Measurements from ENCODE around the gene BEND5. TPM values are rescaled to one million over a fixed set of nuclear protein-coding genes. Genes with fewer than 3 reads are reported as not detected.

BEND5 gene, protein sequence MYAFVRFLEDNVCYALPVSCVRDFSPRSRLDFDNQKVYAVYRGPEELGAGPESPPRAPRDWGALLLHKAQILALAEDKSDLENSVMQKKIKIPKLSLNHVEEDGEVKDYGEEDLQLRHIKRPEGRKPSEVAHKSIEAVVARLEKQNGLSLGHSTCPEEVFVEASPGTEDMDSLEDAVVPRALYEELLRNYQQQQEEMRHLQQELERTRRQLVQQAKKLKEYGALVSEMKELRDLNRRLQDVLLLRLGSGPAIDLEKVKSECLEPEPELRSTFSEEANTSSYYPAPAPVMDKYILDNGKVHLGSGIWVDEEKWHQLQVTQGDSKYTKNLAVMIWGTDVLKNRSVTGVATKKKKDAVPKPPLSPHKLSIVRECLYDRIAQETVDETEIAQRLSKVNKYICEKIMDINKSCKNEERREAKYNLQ
- 10 to 100 TPM in 1 of 4 donors, 1 to 10 TPM in 3; 4.1 to 13.9 (median 8.1) TPM for total RNA-seq

DNA sequence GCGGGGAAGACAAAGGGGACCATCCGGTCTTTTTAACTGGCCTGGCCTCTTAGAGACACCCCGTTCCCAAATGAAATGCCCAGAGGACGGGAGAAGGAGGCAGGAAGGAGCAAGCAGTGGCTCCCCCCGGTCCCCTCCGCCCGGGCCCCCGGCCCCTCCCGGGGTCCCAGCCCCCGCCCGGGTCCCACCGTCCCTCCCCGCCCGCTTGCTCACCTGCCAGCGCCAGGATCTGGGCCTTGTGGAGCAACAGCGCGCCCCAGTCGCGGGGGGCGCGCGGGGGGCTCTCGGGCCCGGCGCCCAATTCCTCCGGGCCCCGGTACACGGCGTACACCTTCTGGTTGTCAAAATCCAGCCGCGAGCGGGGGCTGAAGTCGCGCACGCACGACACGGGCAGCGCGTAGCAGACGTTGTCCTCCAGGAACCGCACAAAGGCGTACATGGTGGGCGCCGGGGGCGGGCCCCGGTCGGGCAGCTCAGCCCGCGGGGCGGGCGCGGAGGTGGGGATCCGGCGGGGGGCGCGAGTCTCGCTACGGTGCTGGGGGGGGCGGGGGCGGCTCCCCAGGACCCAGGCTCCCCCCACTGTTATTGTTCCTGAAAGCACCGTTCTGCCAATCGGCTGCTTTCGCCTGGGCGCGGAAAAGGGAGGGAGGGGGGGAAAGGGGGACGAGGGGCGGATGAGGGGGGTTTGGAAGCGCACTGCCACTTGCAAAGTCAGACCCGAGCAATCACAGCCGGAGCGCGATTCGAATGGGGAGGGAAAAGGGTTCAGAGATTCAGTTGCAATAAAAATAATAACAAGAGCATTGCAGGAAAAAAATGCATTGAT, at the start of gene BEND5:
TSS of gene BEND5 (minus strand) at position 499 of the 826 bp plus-strand sequence. CDS start at position 439, 60 bp downstream.
- Histone ChIP-seq H3K36me3 (no peaks in the 10 kb centered on the region), H3K27me3 (no peaks in the 10 kb centered on the region), H3K4me3 (peak within 1 kb of the TSS; percentile 50 to 95), H3K4me1 (no peaks in the 10 kb centered on the region), H3K9me3 (no peaks in the 10 kb centered on the region), H3K27ac (peak within 1 kb of the TSS; percentile 72 to 90)
- DNase-seq, result peak; percentile 54 to 57
- intact Hi-C loops (cut with DNase I; ENCODE audit: low total_unique reads), result no loop called here
- no peak for TF ChIP-seq CTCF (IDR thresholded peaks at IDR 0.05)

- DNase-seq, result no peak
- TF ChIP-seq CTCF (IDR thresholded peaks at IDR 0.05), result no peak
- TF ChIP-seq POLR2A (IDR thresholded peaks at IDR 0.05), result no peak
These were observed 46.5 kb upstream of the BEND5 start for GRCh38 chr1:48823168-48823567.

DNA sequence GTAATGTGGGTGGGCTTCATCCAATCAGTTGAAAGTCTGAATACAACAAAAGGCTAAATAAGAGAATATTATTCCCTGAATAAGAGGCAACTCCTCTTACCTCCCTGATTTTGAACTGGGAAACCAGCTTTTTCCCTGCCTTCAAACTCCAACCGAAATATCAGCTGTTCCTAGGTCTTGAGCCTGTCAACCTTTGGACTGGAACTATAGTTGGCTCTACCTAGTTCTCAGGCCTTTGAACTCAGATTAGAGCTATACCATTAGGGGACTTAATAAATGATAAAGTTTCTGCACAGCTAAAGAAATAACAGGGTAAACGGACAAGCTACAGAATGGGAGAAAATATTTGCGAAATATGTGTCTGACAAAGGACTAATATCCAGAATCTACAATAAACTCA, 43.8 kb upstream of the BEND5 start:
- intact Hi-C loops (cut with DNase I; ENCODE audit: low total_unique reads), result no loop called here
- Histone ChIP-seq H3K4me1 (no peaks in the 10 kb centered on the region), H3K4me3 (no peak overlapping the region), H3K27ac (no peak overlapping the region), H3K36me3 (no peaks in the 10 kb centered on the region), H3K9me3 (no peaks in the 10 kb centered on the region), H3K27me3 (no peaks in the 10 kb centered on the region)
- TF ChIP-seq POLR2A (IDR thresholded peaks at IDR 0.05) (no peak), CTCF (IDR thresholded peaks at IDR 0.05) (no peak)
- no peak for DNase-seq

More at GRCh38 chr1:48823168-48823567, 46.5 kb upstream of the BEND5 start:
- H3K27me3 ChIP-seq, result no peaks in the 10 kb centered on the region
- no peaks in the 10 kb centered on the region for H3K9me3 ChIP-seq
- no peak overlapping the region for H3K4me3 ChIP-seq
- intact Hi-C loops (cut with DNase I; ENCODE audit: low total_unique reads), result no loop called here
- no peak overlapping the region for H3K27ac ChIP-seq
- no peaks in the 10 kb centered on the region for H3K36me3 ChIP-seq
- H3K4me1 ChIP-seq, result no peaks in the 10 kb centered on the region

DNA sequence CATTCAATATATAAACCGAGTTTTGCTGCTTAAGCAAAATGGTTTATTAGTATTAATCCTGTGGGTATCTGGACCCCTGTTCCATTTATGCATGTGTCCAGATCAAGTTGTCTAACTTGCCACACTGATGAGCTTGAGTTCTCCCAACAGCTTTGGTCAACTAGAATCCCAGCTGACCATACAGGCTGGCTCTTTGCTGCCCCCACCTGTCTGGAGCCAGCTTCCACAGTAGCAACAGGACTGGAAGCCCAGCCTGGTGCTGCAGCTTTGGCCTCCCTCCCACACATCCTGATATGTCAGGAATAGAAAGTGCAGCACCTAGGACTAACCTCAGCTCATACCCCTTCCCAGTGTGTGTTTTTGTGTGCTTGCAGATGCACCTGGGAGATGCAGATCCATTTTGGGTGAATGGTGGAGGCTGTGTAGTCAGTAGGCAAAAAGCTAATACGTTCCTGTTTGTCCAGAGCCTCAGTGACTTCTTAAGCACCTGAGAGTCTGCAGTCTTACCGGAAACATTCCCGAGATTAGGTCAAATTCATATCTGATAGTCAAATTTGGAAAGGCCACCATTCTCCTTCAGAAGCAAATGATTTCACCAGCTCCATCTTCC, 40.9 kb upstream of the BEND5 start:
- intact Hi-C loops (cut with DNase I; ENCODE audit: low total_unique reads), result no loop called here
- H3K9me3 ChIP-seq, result no peaks in the 10 kb centered on the region
- peak; percentile 30 to 49 (median 36) for TF ChIP-seq CTCF (IDR thresholded peaks at IDR 0.05)
- no peak for TF ChIP-seq POLR2A (IDR thresholded peaks at IDR 0.05)
- H3K4me1 ChIP-seq, result no peaks in the 10 kb centered on the region
- no peak overlapping the region for H3K27ac ChIP-seq
- H3K27me3 ChIP-seq, result no peaks in the 10 kb centered on the region
- no peaks in the 10 kb centered on the region for H3K36me3 ChIP-seq
- peak; percentile 17 to 27 for DNase-seq
- H3K4me3 ChIP-seq, result no peak overlapping the region
